ENCODE data around the gene PDE3B. TPM values are rescaled to one million over a fixed set of nuclear protein-coding genes. Genes with fewer than 3 reads are reported as not detected.

PDE3B gene
- total and polyA plus RNA-seq, 2 of the 8 experiments (the other 6 are each of a cell fraction or from before 2014, with no cell fraction given), result 2.7 to 10.9 TPM

- no peak overlapping the region for H4K8ac ChIP-seq (ENCODE audit: extremely low read depth, insufficient read depth, low read length)
- CTCF ChIA-PET (ENCODE audit: partially characterized antibody), result interaction anchor here (0.6 to 1.4 kb wide), 3 partner anchors 9 to 165 kb away, joined by 3 to 13 read pairs (median 3); no protein-coding TSS in a partner anchor
- no peak overlapping the region for H3K18ac ChIP-seq (ENCODE audit: extremely low read depth, low read length)
- H2BK15ac ChIP-seq (ENCODE audit: low read length), result no peak overlapping the region
- H3K36me3 ChIP-seq (ENCODE audit: control insufficient read depth in 2 of 4, insufficient read depth in 4 of 4, low read length in 3 of 4), result no peaks in the 10 kb centered on the region
- no peak overlapping the region for H2BK5ac ChIP-seq (ENCODE audit: low read depth, low read length)
- no peak overlapping the region for H2BK12ac ChIP-seq (ENCODE audit: low read depth, low read length)
- WGBS, 2 experiments (ENCODE audit: extremely low coverage in 1 of 2, insufficient coverage in 1 of 2, insufficient read length in 1 of 2, insufficient replicate concordance in 2 of 2, low coverage in 1 of 2, low lambda C conversion rate in 2 of 2, missing lambda C conversion rate in 1 of 2), result 89% methylated on average over 3 of the region's 3 CpGs; no CpG with 5 or more reads in 1 of the 2 experiments
- H3K9me3 ChIP-seq (ENCODE audit: insufficient read depth in 2 of 2, low read depth in 1 of 2, low read length in 1 of 2), result no peaks in the 10 kb centered on the region
- H3K4me1 ChIP-seq (replicated peaks in 1 of 4; ENCODE audit: control insufficient read depth in 3 of 4, insufficient read depth in 4 of 4, low read length in 3 of 4), result no peaks in the 10 kb centered on the region
- no peak overlapping the region for H3K4me2 ChIP-seq (ENCODE audit: insufficient read depth in 1 of 2, low read depth in 2 of 2, low read length in 2 of 2)
- H2AK5ac ChIP-seq (ENCODE audit: low read depth, low read length), result no peak overlapping the region
- H3K56ac ChIP-seq (replicated peaks; ENCODE audit: insufficient read length, low read depth, low read length), result no peak overlapping the region
- POLR2A ChIA-PET (ENCODE audit: partially characterized antibody), result no interaction called here
- no peak overlapping the region for H3K4ac ChIP-seq (replicated peaks; ENCODE audit: insufficient read length, low read depth, low read length)
- no peak overlapping the region for H2BK120ac ChIP-seq (replicated peaks; ENCODE audit: low read depth, low read length)
- peaks cover 0 to 2% (median 0%) of the 10 kb centered on the region in 4 experiments; a peak in 1 of 7 replicates for H3K27me3 ChIP-seq (replicated peaks in 1 of 4; ENCODE audit: control insufficient read depth in 3 of 4, extremely low read depth in 1 of 4, insufficient read depth in 3 of 4, low read length in 3 of 4)
- no peak overlapping the region for H2BK20ac ChIP-seq (ENCODE audit: low read length)
- no peaks in the 10 kb centered on the region for H3K79me1 ChIP-seq (ENCODE audit: low read depth, low read length)
- no peak overlapping the region for H3K14ac ChIP-seq (ENCODE audit: insufficient read length)
- H3K4me3 ChIP-seq (ENCODE audit: extremely low read depth in 1 of 4, insufficient read depth in 2 of 4, low read depth in 3 of 4, low read length in 4 of 4), result no peak overlapping the region
- no peak overlapping the region for H2AFZ ChIP-seq (ENCODE audit: low read length)
- DNase-seq (ENCODE audit: low read depth in 1 of 2, low spot score in 2 of 2) (no peak), FAIRE-seq (no peak)
- H4K20me1 ChIP-seq (replicated peaks in 1 of 2; ENCODE audit: control insufficient read depth in 1 of 2, insufficient read depth in 2 of 2, low read length in 2 of 2), result no peaks in the 10 kb centered on the region
- no peak overlapping the region for H4K91ac ChIP-seq (replicated peaks; ENCODE audit: insufficient read length, low read length)
- no peaks in the 10 kb centered on the region for H3K79me2 ChIP-seq (ENCODE audit: control insufficient read depth in 1 of 2, insufficient read depth in 2 of 2, low read length in 2 of 2)
- H3K27ac ChIP-seq (ENCODE audit: low read depth, low read length), result no peak overlapping the region
- no peak overlapping the region for H4K5ac ChIP-seq (ENCODE audit: insufficient read length, low read depth, low read length)
- H3K23me2 ChIP-seq (ENCODE audit: low read depth, low read length), result no peaks in the 10 kb centered on the region
- H3K9ac ChIP-seq (replicated peaks in 1 of 4; ENCODE audit: extremely low read depth in 1 of 4, low read depth in 3 of 4, low read length in 3 of 4), result no peak overlapping the region; a peak in 1 of 7 replicates
- no peak overlapping the region for H3K23ac ChIP-seq (ENCODE audit: insufficient read length)
- TF ChIP-seq KDM5A (IDR thresholded peaks at IDR 0.05; ENCODE audit: low read length) (no peak), NRF1 (IDR thresholded peaks at IDR 0.05; ENCODE audit: low read depth, low read length) (no peak), NANOG (IDR thresholded peaks at IDR 0.05; ENCODE audit: insufficient read depth, low read depth, low read length, poor library complexity, severe bottlenecking) (no peak), ASH2L (IDR thresholded peaks at IDR 0.05; ENCODE audit: low read length) (no peak), POLR2A (IDR thresholded peaks at IDR 0.05; ENCODE audit: control extremely low read depth in 1 of 2, low read depth in 2 of 2, low read length in 2 of 2) (no peak), BACH1 (IDR thresholded peaks at IDR 0.05; ENCODE audit: low read length) (no peak), BCL11A (IDR thresholded peaks at IDR 0.05; ENCODE audit: low read depth in 2 of 2, low read length in 2 of 2) (no peak), EZH2 (IDR thresholded peaks at IDR 0.05; ENCODE audit: low read depth, low read length, severe bottlenecking) (no peak), CTCF (IDR thresholded peaks at IDR 0.05; ENCODE audit: control extremely low read depth in 1 of 3, insufficient read depth in 1 of 3, low read depth in 1 of 3, low read length in 3 of 3) (no peak), KDM4A (IDR thresholded peaks at IDR 0.05; ENCODE audit: low read depth, low read length, severe bottlenecking) (no peak), RAD21 (IDR thresholded peaks at IDR 0.05 in 1 of 2, conservative IDR thresholded peaks at IDR 0.05 in 1 of 2; ENCODE audit: low read depth in 2 of 2, low read length in 2 of 2) (no peak)
Measured at GRCh38 chr11:14898355-14898754, 254.8 kb downstream of the PDE3B start.

Measured in H1 (cell line).